ENCODE data around the gene LAPTM5.

DNA sequence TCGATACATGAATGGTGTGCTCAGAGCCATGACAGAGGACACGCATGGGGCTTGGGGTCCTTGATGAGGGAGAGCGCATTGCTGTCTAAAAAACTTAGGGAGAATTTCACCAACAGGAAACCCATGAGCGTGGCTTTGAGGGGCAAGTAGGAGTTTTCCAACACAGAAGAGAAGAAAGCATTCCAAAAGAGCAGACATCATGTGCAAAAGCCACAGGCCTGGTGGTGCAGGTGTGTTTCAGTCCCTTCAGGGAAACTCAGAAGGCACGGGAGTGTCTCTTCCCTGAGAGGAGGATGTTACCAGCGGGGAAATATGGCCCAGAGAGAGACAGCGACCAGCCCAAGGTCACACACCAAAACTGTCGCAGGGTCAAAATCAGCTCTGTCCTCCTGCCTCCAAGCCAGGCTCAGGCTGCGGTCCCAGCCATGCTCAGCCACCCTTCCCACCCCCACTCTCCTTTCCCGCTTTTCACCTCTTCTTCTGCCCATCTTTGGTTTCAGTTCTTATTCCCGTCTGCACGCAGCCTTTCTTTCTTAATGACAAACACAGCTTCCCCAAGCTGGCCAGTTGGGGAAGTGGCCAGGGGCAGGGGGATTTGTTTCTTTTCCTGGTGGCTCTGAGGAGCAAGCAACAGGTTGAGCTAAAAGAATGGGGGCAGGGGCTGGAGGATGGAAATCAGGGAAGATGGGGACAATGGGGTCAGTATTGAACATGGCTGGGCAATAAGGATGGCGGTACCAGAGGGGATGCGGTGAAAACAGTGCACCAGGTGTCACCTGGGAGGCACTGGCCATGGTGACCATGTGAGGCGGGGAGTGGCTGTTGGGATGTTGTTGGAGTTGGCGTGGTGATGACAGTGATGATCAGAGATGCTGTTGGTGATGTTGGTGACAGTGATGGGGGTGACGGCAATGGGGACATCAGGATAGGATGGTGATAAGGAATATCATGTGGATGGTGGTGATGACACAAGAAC lies 10.3 kb downstream of the LAPTM5 start:
- TF ChIP-seq CTCF (IDR thresholded peaks at IDR 0.05; ENCODE audit: low read length) (no peak), EZH2phosphoT487 (IDR thresholded peaks at IDR 0.05; ENCODE audit: low read length) (no peak), EZH2 (optimal IDR thresholded peaks at IDR 0.05; ENCODE audit: low read depth, low read length) (no peak)

Measured in MM.1S (cell line).